Activated CD4-positive, CD25-positive, alpha-beta regulatory T cell treated with anti-CD3 and anti-CD28 coated beads, Interleukin-2, amount 50 U/mL, for 16 hours (primary cell): ENCODE data around the gene FZD10.

ENCODE experiments used
- DNase-seq: peaks from one replicate; pipeline ENCODE4 v3.0.0-alpha.2; 2020; ENCODE audit warnings: low read depth, low spot score

The FZD10 gene

GRCh38 chr12:130154276-130155070 is 7.8 kb upstream of the FZD10 start:
- no peak for DNase-seq

GRCh38 chr12:130155416-130156073 is 6.7 kb upstream of the FZD10 start:
- no peak for DNase-seq

GRCh38 chr12:130156652-130157275 is 5.5 kb upstream of the FZD10 start:
- no peak for DNase-seq

- no peak for DNase-seq
Observed at GRCh38 chr12:130157998-130158753, 4.1 kb upstream of the FZD10 start.

GRCh38 chr12:130158754-130159059 is 3.6 kb upstream of the FZD10 start:
- no peak for DNase-seq

GRCh38 chr12:130160306-130160705 is 2.0 kb upstream of the FZD10 start:
- DNase-seq, result no peak

- no peak for DNase-seq
Observed at GRCh38 chr12:130160711-130161231, 1.5 kb upstream of the FZD10 start.

GRCh38 chr12:130161261-130162243 is 712 bp upstream of the FZD10 start:
- no peak for DNase-seq

GRCh38 chr12:130162745-130163460 is 639 bp downstream of the FZD10 start:
- DNase-seq, result no peak

- DNase-seq, result no peak
Observed at GRCh38 chr12:130163461-130164215, 1.4 kb downstream of the FZD10 start.

- DNase-seq, result no peak
Observed at GRCh38 chr12:130164216-130164542, 1.9 kb downstream of the FZD10 start.

GRCh38 chr12:130164936-130165335 is 2.7 kb downstream of the FZD10 start:
- no peak for DNase-seq

GRCh38 chr12:130166306-130166705 is 4.0 kb downstream of the FZD10 start:
- no peak for DNase-seq

- DNase-seq, result no peak
Observed at GRCh38 chr12:130167537-130167936, 5.3 kb downstream of the FZD10 start.

GRCh38 chr12:130169256-130169655 is 7.0 kb downstream of the FZD10 start:
- no peak for DNase-seq

- DNase-seq, result no peak
Observed at GRCh38 chr12:130169924-130170323, 7.7 kb downstream of the FZD10 start.

- DNase-seq, result no peak
Observed at GRCh38 chr12:130170611-130171010, 8.3 kb downstream of the FZD10 start.

- DNase-seq, result no peak
Observed at GRCh38 chr12:130177635-130178242, 15.5 kb downstream of the FZD10 start.

GRCh38 chr12:130178282-130178681 is 16.0 kb downstream of the FZD10 start:
- no peak for DNase-seq
